IMR-90 (cell line): ENCODE measurements around the gene C11orf68. TPM values are rescaled to one million over a fixed set of nuclear protein-coding genes. Genes with fewer than 3 reads are reported as not detected.
A peak's percentile ranks its signal among the peaks of the same experiment; 100 is the strongest.

ENCODE experiments used
- ATAC-seq: fragments of 200-7000 bp; cut with Tn5 transposase; 2 replicates; pipeline ENCODE4 v1.9.1; 2020; ENCODE audit warnings: low read depth, mild to moderate bottlenecking, moderate library complexity
- BruUV-seq: library from RNA; stranded (reverse); fragments of 400-500 nt; replicated peaks from 2 replicates; lab custom pipeline; 2021; lab: Mats Ljungman, UMichigan
- CTCF ChIA-PET: fragments of 300-600 bp; formaldehyde crosslinking; extraction: SDS; loops from one replicate; lab custom pipeline; 2021; ENCODE audit warnings: antibody characterized with exemption; lab: Yijun Ruan, JAX
- POLR2A ChIA-PET: fragments of 300-600 bp; sonication (Branson Sonifier 250); formaldehyde crosslinking; loops from one replicate; lab custom pipeline; 2022; ENCODE audit warnings: antibody characterized with exemption; ENCODE audit not compliant: unreplicated experiment; lab: Charles Lee
- DNase-seq: peaks from one replicate; pipeline ENCODE4 v3.0.0; 2013
- H2AFZ ChIP-seq: replicated peaks from 2 replicates; pipeline ENCODE3; 2013; ENCODE audit warnings: low read length, mild to moderate bottlenecking; ENCODE audit not compliant: poor library complexity
- H2AK5ac ChIP-seq: 2 replicates; pipeline ENCODE4 v1.6.1; 2013; ENCODE audit warnings: low read depth, low read length, inconsistent platforms
- H2AK9ac ChIP-seq: replicated peaks from 2 replicates; pipeline ENCODE3; 2013; ENCODE audit warnings: mild to moderate bottlenecking, low read depth, low read length, moderate library complexity; ENCODE audit not compliant: poor library complexity
- H2BK120ac ChIP-seq: 2 replicates; pipeline ENCODE4 v1.6.1; 2013; ENCODE audit warnings: low read depth, low read length, inconsistent platforms
- H2BK15ac ChIP-seq: 3 replicates; pipeline ENCODE4 v1.6.1; 2013; ENCODE audit warnings: low read depth, low read length, inconsistent platforms
- H2BK20ac ChIP-seq: 2 replicates; pipeline ENCODE4 v1.6.1; 2013; ENCODE audit warnings: low read depth, mild to moderate bottlenecking, inconsistent platforms, low read length, moderate library complexity
- H2BK5ac ChIP-seq: 2 replicates; pipeline ENCODE4 v1.6.1; 2013; ENCODE audit warnings: mild to moderate bottlenecking, low read depth, low read length, inconsistent platforms; ENCODE audit not compliant: poor library complexity, severe bottlenecking
- H3K14ac ChIP-seq: replicated peaks from 2 replicates; pipeline ENCODE4 v1.6.1; 2013; ENCODE audit warnings: low read depth, low read length, inconsistent platforms
- H3K18ac ChIP-seq: 2 replicates; pipeline ENCODE4 v1.6.1; 2013; ENCODE audit warnings: low read depth, low read length, control low read depth
- H3K23ac ChIP-seq: 2 replicates; pipeline ENCODE4 v1.6.1; 2013; ENCODE audit warnings: low read depth, low read length, inconsistent platforms
- H3K27ac ChIP-seq: 2 replicates; pipeline ENCODE4 v1.5.1; 2013; ENCODE audit warnings: mild to moderate bottlenecking, control low read depth, low read length; ENCODE audit not compliant: insufficient read depth
- H3K27me3 ChIP-seq: 2 replicates; pipeline ENCODE4 v1.6.1; 2013; ENCODE audit warnings: low read length; ENCODE audit not compliant: control insufficient read depth, insufficient read depth
- H3K36me3 ChIP-seq: 2 replicates; pipeline ENCODE4 v1.6.1; 2013; ENCODE audit warnings: low read length, mixed read lengths; ENCODE audit not compliant: control insufficient read depth, insufficient read depth
- H3K4ac ChIP-seq: 2 replicates; pipeline ENCODE4 v1.6.1; 2013; ENCODE audit warnings: low read depth, low read length, inconsistent platforms
- H3K4me1 ChIP-seq: 2 replicates; pipeline ENCODE4 v1.6.1; 2013; ENCODE audit warnings: low read length, mixed read lengths; ENCODE audit not compliant: control insufficient read depth, insufficient read depth
- H3K4me2 ChIP-seq: 2 replicates; pipeline ENCODE4 v1.6.1; 2013; ENCODE audit warnings: low read depth, mild to moderate bottlenecking, control low read depth, low read length, moderate library complexity
- H3K4me3 ChIP-seq: 2 replicates; pipeline ENCODE4 v1.5.1; 2013; ENCODE audit warnings: low read depth, mild to moderate bottlenecking, control low read depth, low read length, moderate library complexity; ENCODE audit not compliant: insufficient read depth
- H3K56ac ChIP-seq: 2 replicates; pipeline ENCODE4 v1.6.1; 2013; ENCODE audit warnings: low read length, inconsistent platforms; ENCODE audit not compliant: insufficient read depth; ENCODE audit errors: extremely low read depth
- H3K79me1 ChIP-seq, 2 experiments: 2 replicates each; pipeline ENCODE4 v1.6.1; 2013; ENCODE audit warnings: low read length in 2 of 2, inconsistent platforms in 1 of 2, low read depth in 1 of 2
- H3K9ac ChIP-seq: 2 replicates; pipeline ENCODE4 v1.6.1; 2013; ENCODE audit warnings: low read depth, low read length, control low read depth
- H3K9me1 ChIP-seq: 2 replicates; pipeline ENCODE4 v1.6.1; 2013; ENCODE audit warnings: low read length, inconsistent platforms; ENCODE audit not compliant: insufficient read depth
- H3K9me3 ChIP-seq: 2 replicates; pipeline ENCODE4 v1.6.1; 2013; ENCODE audit warnings: low read length; ENCODE audit not compliant: control insufficient read depth, insufficient read depth
- H4K20me1 ChIP-seq: 2 replicates; pipeline ENCODE4 v1.6.1; 2013; ENCODE audit warnings: low read length, inconsistent platforms; ENCODE audit not compliant: insufficient read depth
- H4K5ac ChIP-seq: 2 replicates; pipeline ENCODE4 v1.6.1; 2013; ENCODE audit warnings: mild to moderate bottlenecking, low read depth, low read length, control low read depth
- H4K8ac ChIP-seq, 2 experiments: 2 replicates each; pipeline ENCODE4 v1.6.1; 2013; ENCODE audit warnings: low read depth in 2 of 2, low read length in 2 of 2, control low read depth in 1 of 2, inconsistent platforms in 1 of 2
- H4K91ac ChIP-seq: 2 replicates; pipeline ENCODE4 v1.6.1; 2013; ENCODE audit warnings: low read depth, low read length, inconsistent platforms; ENCODE audit not compliant: insufficient read depth
- CEBPB ChIP-seq: IDR thresholded peaks from 2 replicates; pipeline ENCODE4 v1.6.1; 2012; ENCODE audit warnings: low read depth, low read length, improper control_type of control experiment
- CHD1 ChIP-seq: IDR thresholded peaks from 2 replicates; pipeline ENCODE4 v1.6.1; 2012; ENCODE audit warnings: low read depth, low read length, improper control_type of control experiment
- FOS ChIP-seq: fragments of 150-350 bp; IDR thresholded peaks from 2 replicates; pipeline ENCODE4 v1.6.1; 2016; ENCODE audit warnings: low read depth, low read length
- MAFK ChIP-seq: IDR thresholded peaks from 2 replicates; pipeline ENCODE4 v1.6.1; 2012; ENCODE audit warnings: low read depth, low read length, improper control_type of control experiment
- MAZ ChIP-seq: IDR thresholded peaks from 2 replicates; pipeline ENCODE4 v1.6.1; 2012; ENCODE audit warnings: low read depth, mild to moderate bottlenecking, low read length, improper control_type of control experiment, moderate library complexity, borderline replicate concordance
- MXI1 ChIP-seq: IDR thresholded peaks from 2 replicates; pipeline ENCODE4 v1.6.1; 2012; ENCODE audit warnings: low read depth, mild to moderate bottlenecking, low read length, moderate library complexity, borderline replicate concordance
- NFE2L2 ChIP-seq: fragments of 150-350 bp; IDR thresholded peaks from 2 replicates; pipeline ENCODE4 v1.6.1; 2016; ENCODE audit warnings: low read depth, mild to moderate bottlenecking, low read length
- POLR2A ChIP-seq: IDR thresholded peaks from 2 replicates; pipeline ENCODE4 v1.6.1; 2012; ENCODE audit warnings: mild to moderate bottlenecking, low read depth, low read length
- RAD21 ChIP-seq: IDR thresholded peaks from 2 replicates; pipeline ENCODE4 v1.6.1; 2012; ENCODE audit warnings: low read length, improper control_type of control experiment
- RCOR1 ChIP-seq: IDR thresholded peaks from 2 replicates; pipeline ENCODE4 v1.6.1; 2012; ENCODE audit warnings: mild to moderate bottlenecking, low read length, improper control_type of control experiment; ENCODE audit not compliant: insufficient replicate concordance
- RFX5 ChIP-seq: IDR thresholded peaks from 2 replicates; pipeline ENCODE4 v1.8.0; 2012; ENCODE audit warnings: low read depth, mild to moderate bottlenecking, low read length, moderate library complexity
- SMC3 ChIP-seq: fragments of 150-350 bp; IDR thresholded peaks from 2 replicates; pipeline ENCODE4 v1.6.1; 2016; ENCODE audit warnings: low read depth, mild to moderate bottlenecking, antibody characterized with exemption, low read length, moderate library complexity
- WGBS, 2 experiments: methylation state at CpG; one replicate each; pipeline versions ENCODE4 v1.1.5 to v1.1.7; 2013; ENCODE audit warnings: missing lambda C conversion rate in 2 of 2; ENCODE audit not compliant: insufficient read length in 1 of 2; ENCODE audit errors: extremely low coverage in 2 of 2; 5-methylcytosine and 5-hydroxymethylcytosine counted together
- dilution Hi-C: fragments of 300-500 bp; cut with HindIII; formaldehyde crosslinking; loops from one replicate; pipeline ENCODE4 v1.14.3; 2018; ENCODE audit warnings: low sequenced_read_pairs; ENCODE audit not compliant: unreplicated experiment
- in situ Hi-C: fragments of 300-500 bp; cut with MboI; formaldehyde crosslinking; loops from 3 replicates; pipeline ENCODE4 v1.14.3; 2019; ENCODE audit warnings: low sequenced_read_pairs, inconsistent platforms, mixed read lengths
- intact Hi-C: fragments of 100-400 bp; cut with micrococcal nuclease; formaldehyde crosslinking; loops from 2 replicates; pipeline ENCODE4 v1.10.0; 2022
- polyA plus RNA-seq, 3 experiments: library from polyadenylated mRNA; depleted of rRNA; stranded (reverse); fragments of >200 nt; gene quantifications; 2 replicates each; pipeline ENCODE4 v1.2.3, GENCODE V29; 2012; ENCODE audit warnings: low replicate concordance in 1 of 3
- total RNA-seq: library from RNA; depleted of rRNA; stranded (reverse); fragments of >200 nt; gene quantifications from 2 replicates; pipeline ENCODE4 v1.2.3, GENCODE V29; 2012
- TF ChIP-seq, protein P1 (sequence below): fragments of 150-350 bp; IDR thresholded peaks from 2 replicates; pipeline ENCODE4 v1.6.1; 2016; ENCODE audit warnings: low read depth, mild to moderate bottlenecking, low read length, moderate library complexity, borderline replicate concordance
- TF ChIP-seq, protein P2 (sequence below): conservative IDR thresholded peaks from 2 replicates; pipeline ENCODE4 v1.5.1; 2012; ENCODE audit warnings: mild to moderate bottlenecking, low read depth, low read length, improper control_type of control experiment
- TF ChIP-seq, protein P3 (sequence below): fragments of 150-350 bp; IDR thresholded peaks from 2 replicates; pipeline ENCODE4 v1.6.1; 2017; ENCODE audit warnings: mild to moderate bottlenecking, antibody characterized with exemption, low read length, low read depth

Gene C11orf68
- total and polyA plus RNA-seq, 2 of the 4 experiments (the other 2 are of a cell fraction) = 20.3 to 104 TPM

DNA sequence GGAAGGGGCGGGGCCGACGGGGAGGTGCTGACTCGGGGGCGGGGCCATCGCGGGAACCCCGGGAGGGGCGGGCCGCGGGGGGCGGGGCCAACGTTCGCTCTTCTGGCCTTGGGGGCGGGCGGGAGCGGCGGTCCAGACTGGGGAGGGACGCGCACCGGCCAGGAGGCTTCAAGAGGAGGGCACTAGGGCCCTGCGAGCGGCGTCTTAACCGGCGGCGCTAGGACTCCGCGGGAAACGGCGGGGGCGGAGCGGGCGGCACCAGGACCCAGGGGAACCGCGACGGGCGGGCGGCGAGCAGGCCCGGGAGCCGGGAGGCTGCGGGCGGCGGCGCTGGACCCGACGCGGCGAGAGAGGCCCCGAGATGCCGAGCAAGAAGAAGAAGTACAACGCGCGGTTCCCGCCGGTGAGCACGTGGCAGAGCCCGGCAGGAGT is 295 bp upstream of the C11orf68 start, which contains the start of gene DRAP1:
DRAP1 (plus strand) TSS at position 286 of the 432 bp plus-strand sequence; CDS start at position 362, 76 bp downstream.
- dilution Hi-C loops = no loop called here
- Histone ChIP-seq H4K20me1 (peaks cover 11% of the 10 kb centered on the region), H2AK5ac (peak within 1 kb of the TSS; percentile 99), H3K56ac (peak within 1 kb of the TSS; percentile 93), H4K91ac (peak within 1 kb of the TSS; percentile 97), H2BK120ac (peak within 1 kb of the TSS; percentile 100), H3K36me3 (peaks cover 35% of the 10 kb centered on the region), H3K18ac (peak within 1 kb of the TSS; percentile 99), H3K27ac (peak within 1 kb of the TSS; percentile 93), H2BK15ac (peak within 1 kb of the TSS; percentile 56), H3K9me3 (no peaks in the 10 kb centered on the region), H3K27me3 (no peaks in the 10 kb centered on the region), H2BK20ac (peak within 1 kb of the TSS; percentile 79), H2AFZ (peak within 1 kb of the TSS; percentile 94), H3K9ac (peak within 1 kb of the TSS; percentile 100), H3K23ac (peak within 1 kb of the TSS; percentile 97), H3K9me1 (peaks cover 26% of the 10 kb centered on the region), H4K5ac (peak within 1 kb of the TSS; percentile 99), H2AK9ac (peak within 1 kb of the TSS; percentile 100), H3K14ac (peak within 1 kb of the TSS; percentile 95), H3K4me3 (peak within 1 kb of the TSS; percentile 100), H2BK5ac (peak within 1 kb of the TSS; percentile 96), H3K4me2 (peak within 1 kb of the TSS; percentile 96), H4K8ac (peak within 1 kb of the TSS; percentile 64 to 97), H3K79me1 (peaks cover 19 to 53% of the 10 kb centered on the region in 2 experiments), H3K4me1 (peaks cover 42% of the 10 kb centered on the region), H3K4ac (peak within 1 kb of the TSS; percentile 98)
- WGBS, 2 experiments = 0% methylated on average over 36 of the region's 59 CpGs; no CpG with 5 or more reads in 1 of the 2 experiments
- no TSS peak for BruUV-seq
- ChIA-PET POLR2A (no interaction called here), CTCF (no interaction called here)
- DNase-seq (peak; percentile 97), ATAC-seq (peak; percentile 79)
- intact Hi-C loops = loop anchor here (5.0 kb wide), 1 partner anchor 43 kb away; the partner anchor contains the start of gene SART1
- in situ Hi-C loops = no loop called here
- 0 out of 2 replicates have a peak, but pooled peaks have one; percentile 18 for TF ChIP-seq NFE2L2
- TF ChIP-seq, protein P1, sequence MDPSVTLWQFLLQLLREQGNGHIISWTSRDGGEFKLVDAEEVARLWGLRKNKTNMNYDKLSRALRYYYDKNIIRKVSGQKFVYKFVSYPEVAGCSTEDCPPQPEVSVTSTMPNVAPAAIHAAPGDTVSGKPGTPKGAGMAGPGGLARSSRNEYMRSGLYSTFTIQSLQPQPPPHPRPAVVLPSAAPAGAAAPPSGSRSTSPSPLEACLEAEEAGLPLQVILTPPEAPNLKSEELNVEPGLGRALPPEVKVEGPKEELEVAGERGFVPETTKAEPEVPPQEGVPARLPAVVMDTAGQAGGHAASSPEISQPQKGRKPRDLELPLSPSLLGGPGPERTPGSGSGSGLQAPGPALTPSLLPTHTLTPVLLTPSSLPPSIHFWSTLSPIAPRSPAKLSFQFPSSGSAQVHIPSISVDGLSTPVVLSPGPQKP = no peak
- no peak for TF ChIP-seq RFX5
- peak; percentile 77; the same call in 1 of the 2 replicates for TF ChIP-seq MXI1
- 0 out of 2 replicates have a peak, but pooled peaks have one; percentile 29 for TF ChIP-seq POLR2A
- no peak for TF ChIP-seq MAFK
- peak; percentile 81 for TF ChIP-seq CHD1
- peak; percentile 43 for TF ChIP-seq RAD21
- peak; percentile 98 for TF ChIP-seq MAZ
- TF ChIP-seq CEBPB = no peak
- TF ChIP-seq, protein P2, sequence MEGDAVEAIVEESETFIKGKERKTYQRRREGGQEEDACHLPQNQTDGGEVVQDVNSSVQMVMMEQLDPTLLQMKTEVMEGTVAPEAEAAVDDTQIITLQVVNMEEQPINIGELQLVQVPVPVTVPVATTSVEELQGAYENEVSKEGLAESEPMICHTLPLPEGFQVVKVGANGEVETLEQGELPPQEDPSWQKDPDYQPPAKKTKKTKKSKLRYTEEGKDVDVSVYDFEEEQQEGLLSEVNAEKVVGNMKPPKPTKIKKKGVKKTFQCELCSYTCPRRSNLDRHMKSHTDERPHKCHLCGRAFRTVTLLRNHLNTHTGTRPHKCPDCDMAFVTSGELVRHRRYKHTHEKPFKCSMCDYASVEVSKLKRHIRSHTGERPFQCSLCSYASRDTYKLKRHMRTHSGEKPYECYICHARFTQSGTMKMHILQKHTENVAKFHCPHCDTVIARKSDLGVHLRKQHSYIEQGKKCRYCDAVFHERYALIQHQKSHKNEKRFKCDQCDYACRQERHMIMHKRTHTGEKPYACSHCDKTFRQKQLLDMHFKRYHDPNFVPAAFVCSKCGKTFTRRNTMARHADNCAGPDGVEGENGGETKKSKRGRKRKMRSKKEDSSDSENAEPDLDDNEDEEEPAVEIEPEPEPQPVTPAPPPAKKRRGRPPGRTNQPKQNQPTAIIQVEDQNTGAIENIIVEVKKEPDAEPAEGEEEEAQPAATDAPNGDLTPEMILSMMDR = 0 out of 2 replicates have a peak, but pooled peaks have one; percentile 10
- TF ChIP-seq, protein P3, sequence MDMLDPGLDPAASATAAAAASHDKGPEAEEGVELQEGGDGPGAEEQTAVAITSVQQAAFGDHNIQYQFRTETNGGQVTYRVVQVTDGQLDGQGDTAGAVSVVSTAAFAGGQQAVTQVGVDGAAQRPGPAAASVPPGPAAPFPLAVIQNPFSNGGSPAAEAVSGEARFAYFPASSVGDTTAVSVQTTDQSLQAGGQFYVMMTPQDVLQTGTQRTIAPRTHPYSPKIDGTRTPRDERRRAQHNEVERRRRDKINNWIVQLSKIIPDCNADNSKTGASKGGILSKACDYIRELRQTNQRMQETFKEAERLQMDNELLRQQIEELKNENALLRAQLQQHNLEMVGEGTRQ = no peak
- TF ChIP-seq FOS = peak; percentile 42; the same call in 1 of the 2 replicates
- peak; percentile 65 for TF ChIP-seq RCOR1
- peak; percentile 52 for TF ChIP-seq SMC3
